ENCODE results near the gene PDZD7.

DNA sequence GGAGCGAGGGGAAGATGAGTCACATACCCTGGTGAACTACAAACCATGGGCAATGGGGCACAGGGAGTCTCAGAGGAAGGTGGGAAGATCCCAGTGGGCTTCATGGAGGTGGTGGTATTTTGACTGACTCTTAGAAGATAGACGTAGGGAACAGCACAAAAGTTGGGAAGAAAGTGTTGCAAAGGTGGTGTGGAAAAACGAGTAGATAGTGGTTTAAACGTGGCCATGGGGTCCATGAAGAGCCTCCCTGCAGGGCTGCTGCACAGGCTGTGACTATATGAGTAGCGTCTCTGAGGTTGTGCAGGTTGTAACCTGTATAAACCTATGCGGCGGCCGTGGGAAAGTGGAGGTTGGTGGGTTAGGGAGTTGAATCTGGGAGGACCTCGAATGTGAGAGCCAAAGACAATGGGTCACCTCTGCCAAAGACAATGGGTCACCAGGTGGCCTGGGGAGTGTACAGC is 17.5 kb downstream of the PDZD7 start:
- TF ChIP-seq, protein P1, sequence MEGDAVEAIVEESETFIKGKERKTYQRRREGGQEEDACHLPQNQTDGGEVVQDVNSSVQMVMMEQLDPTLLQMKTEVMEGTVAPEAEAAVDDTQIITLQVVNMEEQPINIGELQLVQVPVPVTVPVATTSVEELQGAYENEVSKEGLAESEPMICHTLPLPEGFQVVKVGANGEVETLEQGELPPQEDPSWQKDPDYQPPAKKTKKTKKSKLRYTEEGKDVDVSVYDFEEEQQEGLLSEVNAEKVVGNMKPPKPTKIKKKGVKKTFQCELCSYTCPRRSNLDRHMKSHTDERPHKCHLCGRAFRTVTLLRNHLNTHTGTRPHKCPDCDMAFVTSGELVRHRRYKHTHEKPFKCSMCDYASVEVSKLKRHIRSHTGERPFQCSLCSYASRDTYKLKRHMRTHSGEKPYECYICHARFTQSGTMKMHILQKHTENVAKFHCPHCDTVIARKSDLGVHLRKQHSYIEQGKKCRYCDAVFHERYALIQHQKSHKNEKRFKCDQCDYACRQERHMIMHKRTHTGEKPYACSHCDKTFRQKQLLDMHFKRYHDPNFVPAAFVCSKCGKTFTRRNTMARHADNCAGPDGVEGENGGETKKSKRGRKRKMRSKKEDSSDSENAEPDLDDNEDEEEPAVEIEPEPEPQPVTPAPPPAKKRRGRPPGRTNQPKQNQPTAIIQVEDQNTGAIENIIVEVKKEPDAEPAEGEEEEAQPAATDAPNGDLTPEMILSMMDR (IDR thresholded peaks at IDR 0.05; ENCODE audit: low read depth, low read length, poor library complexity, severe bottlenecking): no peak
- no peak for TF ChIP-seq EZH2phosphoT487 (IDR thresholded peaks at IDR 0.05; ENCODE audit: borderline replicate concordance, low read length)
